ENCODE data around the gene PNPLA1.

The PNPLA1 gene

GRCh38 chr6:36245572-36246061 lies 24.2 kb upstream of the PNPLA1 start:
- in situ Hi-C loops (cut with MboI; ENCODE audit: low sequenced_read_pairs): no loop called here

GRCh38 chr6:36246506-36247268 lies 23.2 kb upstream of the PNPLA1 start:
- in situ Hi-C loops (cut with MboI; ENCODE audit: low sequenced_read_pairs): no loop called here

- in situ Hi-C loops (cut with MboI; ENCODE audit: low sequenced_read_pairs): no loop called here
Measured at GRCh38 chr6:36247693-36248092, 22.2 kb upstream of the PNPLA1 start.

- in situ Hi-C loops (cut with MboI; ENCODE audit: low sequenced_read_pairs): no loop called here
Measured at GRCh38 chr6:36248980-36249379, 20.9 kb upstream of the PNPLA1 start.

- in situ Hi-C loops (cut with MboI; ENCODE audit: low sequenced_read_pairs): no loop called here
Measured at GRCh38 chr6:36249536-36249935, 20.3 kb upstream of the PNPLA1 start.

GRCh38 chr6:36252005-36252404 lies 17.9 kb upstream of the PNPLA1 start:
- in situ Hi-C loops (cut with MboI; ENCODE audit: low sequenced_read_pairs): no loop called here

GRCh38 chr6:36263390-36264000 lies 6.4 kb upstream of the PNPLA1 start:
- in situ Hi-C loops (cut with MboI; ENCODE audit: low sequenced_read_pairs): no loop called here

- in situ Hi-C loops (cut with MboI; ENCODE audit: low sequenced_read_pairs): no loop called here
Measured at GRCh38 chr6:36265744-36266143, 4.1 kb upstream of the PNPLA1 start.

- in situ Hi-C loops (cut with MboI; ENCODE audit: low sequenced_read_pairs): no loop called here
Measured at GRCh38 chr6:36266913-36267644, 2.8 kb upstream of the PNPLA1 start.

- in situ Hi-C loops (cut with MboI; ENCODE audit: low sequenced_read_pairs): no loop called here
Measured at GRCh38 chr6:36267731-36268477, 2.0 kb upstream of the PNPLA1 start.

- in situ Hi-C loops (cut with MboI; ENCODE audit: low sequenced_read_pairs): no loop called here
Measured at GRCh38 chr6:36268478-36269275, 1.2 kb upstream of the PNPLA1 start.

GRCh38 chr6:36272234-36272633 lies 2.4 kb downstream of the PNPLA1 start:
- in situ Hi-C loops (cut with MboI; ENCODE audit: low sequenced_read_pairs): no loop called here

- in situ Hi-C loops (cut with MboI; ENCODE audit: low sequenced_read_pairs): no loop called here
Measured at GRCh38 chr6:36273067-36273466, 3.2 kb downstream of the PNPLA1 start.

GRCh38 chr6:36273802-36274514 lies 4.1 kb downstream of the PNPLA1 start:
- in situ Hi-C loops (cut with MboI; ENCODE audit: low sequenced_read_pairs): no loop called here

GRCh38 chr6:36276581-36277536 lies 7.0 kb downstream of the PNPLA1 start:
- in situ Hi-C loops (cut with MboI; ENCODE audit: low sequenced_read_pairs): no loop called here

- in situ Hi-C loops (cut with MboI; ENCODE audit: low sequenced_read_pairs): no loop called here
Measured at GRCh38 chr6:36277946-36278470, 8.1 kb downstream of the PNPLA1 start.

GRCh38 chr6:36280467-36280866 lies 10.6 kb downstream of the PNPLA1 start:
- in situ Hi-C loops (cut with MboI; ENCODE audit: low sequenced_read_pairs): no loop called here

- in situ Hi-C loops (cut with MboI; ENCODE audit: low sequenced_read_pairs): no loop called here
Measured at GRCh38 chr6:36280983-36281382, 11.1 kb downstream of the PNPLA1 start.
